Choroid plexus epithelial cell (primary cell): ENCODE data around the gene EML6.

Source experiments
- DNase-seq: peaks from one replicate; pipeline ENCODE4 v3.0.0-alpha.2; 2010; ENCODE audit warnings: low read depth
- H3K4me3 ChIP-seq: 2 replicates; pipeline ENCODE4 v1.5.1; 2011; ENCODE audit warnings: low read depth, mild to moderate bottlenecking, control low read depth, low read length, moderate library complexity
- CTCF ChIP-seq: conservative IDR thresholded peaks from 2 replicates; pipeline ENCODE4 v1.5.1; 2011; ENCODE audit warnings: low read depth, mild to moderate bottlenecking, control low read depth, inconsistent platforms, low read length, moderate library complexity

The EML6 gene

GRCh38 chr2:54845514-54845913, 122.1 kb downstream of the EML6 start:
- no peak for TF ChIP-seq CTCF
- DNase-seq, result peak; percentile 30
- H3K4me3 ChIP-seq, result no peak overlapping the region

- no peak for TF ChIP-seq CTCF
- no peak for DNase-seq
- H3K4me3 ChIP-seq, result no peak overlapping the region
These were observed 127.0 kb downstream of the EML6 start for GRCh38 chr2:54850171-54851122.

- no peak for TF ChIP-seq CTCF
- no peak overlapping the region for H3K4me3 ChIP-seq
- no peak for DNase-seq
These were observed 130.3 kb downstream of the EML6 start for GRCh38 chr2:54853616-54854310.

- no peak for TF ChIP-seq CTCF
- no peak overlapping the region for H3K4me3 ChIP-seq
- DNase-seq, result no peak
These were observed 132.0 kb downstream of the EML6 start for GRCh38 chr2:54855434-54855833.

- TF ChIP-seq CTCF, result no peak
- DNase-seq, result peak; percentile 91
These were observed 134.7 kb downstream of the EML6 start for GRCh38 chr2:54858021-54858681.

GRCh38 chr2:54859416-54859815, 136.0 kb downstream of the EML6 start:
- TF ChIP-seq CTCF, result no peak

More at GRCh38 chr2:54858021-54858681, 134.7 kb downstream of the EML6 start:
- H3K4me3 ChIP-seq, result no peak overlapping the region

More at GRCh38 chr2:54859416-54859815, 136.0 kb downstream of the EML6 start:
- no peak overlapping the region for H3K4me3 ChIP-seq
- DNase-seq, result no peak
